Calu3 (cell line): ENCODE data around the gene PLAAT3. TPM values are rescaled to one million over a fixed set of nuclear protein-coding genes. Genes with fewer than 3 reads are reported as not detected.
A peak's percentile ranks its signal among the peaks of the same experiment; 100 is the strongest.
"Not testable (repeated sequence)": the region's sequence is repeated elsewhere in the genome, so short reads cannot be mapped to it uniquely, and the experiment has no call there.

Experiments used
- BruUV-seq: library from RNA; stranded (reverse); fragments of 400-500 nt; replicated peaks from 2 replicates; lab custom pipeline; 2021; lab: Mats Ljungman, UMichigan
- CTCF ChIA-PET: fragments of 300-600 bp; sonication (Branson Sonifier 250); formaldehyde crosslinking; loops from one replicate; lab custom pipeline; 2022; ENCODE audit warnings: antibody characterized with exemption; lab: Charles Lee
- DNase-seq: peaks from one replicate; pipeline ENCODE4 v3.0.0; 2022
- H3K27ac Mint-ChIP-seq: one replicate; pipeline ENCODE4 v1.8.0; 2022; ENCODE audit warnings: mixed read lengths; ENCODE audit not compliant: unreplicated experiment
- H3K27me3 Mint-ChIP-seq: one replicate; pipeline ENCODE4 v1.8.0; 2022; ENCODE audit warnings: mixed read lengths; ENCODE audit not compliant: unreplicated experiment
- H3K36me3 Mint-ChIP-seq: one replicate; pipeline ENCODE4 v1.8.0; 2022; ENCODE audit warnings: mild to moderate bottlenecking, moderate library complexity, mixed read lengths; ENCODE audit not compliant: insufficient read depth, unreplicated experiment
- H3K4me1 Mint-ChIP-seq: one replicate; pipeline ENCODE4 v1.8.0; 2022; ENCODE audit warnings: mild to moderate bottlenecking, low read depth, mixed read lengths; ENCODE audit not compliant: unreplicated experiment
- H3K4me3 Mint-ChIP-seq: one replicate; pipeline ENCODE4 v1.8.0; 2022; ENCODE audit warnings: mild to moderate bottlenecking, low read depth, moderate library complexity, mixed read lengths; ENCODE audit not compliant: unreplicated experiment
- H3K9me3 Mint-ChIP-seq: one replicate; pipeline ENCODE4 v1.8.0; 2022; ENCODE audit warnings: low read depth, mixed read lengths; ENCODE audit not compliant: unreplicated experiment
- intact Hi-C: fragments of 100-400 bp; cut with micrococcal nuclease; formaldehyde crosslinking; loops from one replicate; pipeline ENCODE4 v1.10.0; 2022; ENCODE audit not compliant: unreplicated experiment
- total RNA-seq: library from RNA; stranded (reverse); gene quantifications from 2 replicates; pipeline ENCODE4 v1.2.3, GENCODE V29; 2022
- TF ChIP-seq, protein P1 (sequence below): fragments of 200-600 bp; IDR thresholded peaks from one replicate; pipeline ENCODE4 v1.8.0; 2022; ENCODE audit warnings: antibody characterized with exemption; ENCODE audit not compliant: unreplicated experiment

PLAAT3 gene
- total RNA-seq, 1 experiment from 2014 or later = 297 TPM

DNA sequence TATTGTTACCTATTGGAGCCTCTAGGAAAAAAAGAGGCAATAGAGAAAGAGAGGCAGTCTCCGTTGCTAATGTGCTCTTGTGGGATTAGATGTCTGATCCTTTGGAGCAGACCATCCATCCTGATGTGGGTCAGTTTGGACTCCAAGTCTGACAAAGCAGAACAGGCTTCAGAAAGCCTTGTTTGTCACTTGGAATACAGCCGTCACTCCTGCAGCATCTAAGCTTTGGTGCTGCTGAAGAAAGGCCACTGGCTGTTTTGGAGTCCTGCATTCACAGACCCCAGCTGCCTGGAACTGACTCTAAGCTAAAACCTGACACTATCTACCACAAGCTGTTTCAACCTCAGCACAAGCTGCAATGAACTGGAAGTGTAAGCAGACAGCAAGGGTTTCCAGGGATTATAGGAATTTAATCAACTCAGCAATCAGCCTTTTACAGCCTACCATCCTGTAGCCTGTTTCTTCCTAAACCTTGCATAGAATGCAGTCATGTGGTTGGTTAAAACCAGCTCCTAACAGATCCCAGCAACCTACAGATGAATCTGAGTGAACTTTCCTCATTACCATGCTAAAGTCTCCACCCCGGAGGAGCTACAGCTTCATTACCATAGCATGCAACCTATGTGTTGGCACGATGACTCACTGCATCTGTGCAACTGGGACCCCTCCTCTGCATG, 81.3 kb downstream of the PLAAT3 start:
- no TSS peak for BruUV-seq
- intact Hi-C loops = loop anchor here (5.0 kb wide), 2 partner anchors 49 to 99 kb away; no protein-coding TSS in a partner anchor
- H3K27ac Mint-ChIP-seq = peak overlapping the region; percentile 84
- H3K9me3 Mint-ChIP-seq = no peaks in the 10 kb centered on the region
- TF ChIP-seq, protein P1, sequence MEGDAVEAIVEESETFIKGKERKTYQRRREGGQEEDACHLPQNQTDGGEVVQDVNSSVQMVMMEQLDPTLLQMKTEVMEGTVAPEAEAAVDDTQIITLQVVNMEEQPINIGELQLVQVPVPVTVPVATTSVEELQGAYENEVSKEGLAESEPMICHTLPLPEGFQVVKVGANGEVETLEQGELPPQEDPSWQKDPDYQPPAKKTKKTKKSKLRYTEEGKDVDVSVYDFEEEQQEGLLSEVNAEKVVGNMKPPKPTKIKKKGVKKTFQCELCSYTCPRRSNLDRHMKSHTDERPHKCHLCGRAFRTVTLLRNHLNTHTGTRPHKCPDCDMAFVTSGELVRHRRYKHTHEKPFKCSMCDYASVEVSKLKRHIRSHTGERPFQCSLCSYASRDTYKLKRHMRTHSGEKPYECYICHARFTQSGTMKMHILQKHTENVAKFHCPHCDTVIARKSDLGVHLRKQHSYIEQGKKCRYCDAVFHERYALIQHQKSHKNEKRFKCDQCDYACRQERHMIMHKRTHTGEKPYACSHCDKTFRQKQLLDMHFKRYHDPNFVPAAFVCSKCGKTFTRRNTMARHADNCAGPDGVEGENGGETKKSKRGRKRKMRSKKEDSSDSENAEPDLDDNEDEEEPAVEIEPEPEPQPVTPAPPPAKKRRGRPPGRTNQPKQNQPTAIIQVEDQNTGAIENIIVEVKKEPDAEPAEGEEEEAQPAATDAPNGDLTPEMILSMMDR = no peak
- no peaks in the 10 kb centered on the region for H3K27me3 Mint-ChIP-seq
- H3K4me3 Mint-ChIP-seq = peak overlapping the region; percentile 32
- DNase-seq = no peak
- peaks cover 44% of the 10 kb centered on the region for H3K36me3 Mint-ChIP-seq
- CTCF ChIA-PET = interaction anchor here (1.0 to 1.2 kb wide), 2 partner anchors 18 to 54 kb away, joined by 3 to 4 read pairs; no protein-coding TSS in a partner anchor
- peaks cover 72% of the 10 kb centered on the region for H3K4me1 Mint-ChIP-seq

GRCh38 chr11:63532117-63532516, 82.1 kb downstream of the PLAAT3 start:
- peak overlapping the region; percentile 84 for H3K27ac Mint-ChIP-seq
- no peaks in the 10 kb centered on the region for H3K9me3 Mint-ChIP-seq
- peaks cover 70% of the 10 kb centered on the region for H3K4me1 Mint-ChIP-seq
- DNase-seq = no peak
- H3K36me3 Mint-ChIP-seq = peaks cover 43% of the 10 kb centered on the region
- intact Hi-C loops = loop anchor here (5.0 kb wide), 2 partner anchors 50 to 100 kb away; no protein-coding TSS in a partner anchor
- TF ChIP-seq, protein P1 = no peak
- no peaks in the 10 kb centered on the region for H3K27me3 Mint-ChIP-seq
- H3K4me3 Mint-ChIP-seq = peak overlapping the region; percentile 27
- CTCF ChIA-PET = no interaction called here
- BruUV-seq = no TSS peak

DNA sequence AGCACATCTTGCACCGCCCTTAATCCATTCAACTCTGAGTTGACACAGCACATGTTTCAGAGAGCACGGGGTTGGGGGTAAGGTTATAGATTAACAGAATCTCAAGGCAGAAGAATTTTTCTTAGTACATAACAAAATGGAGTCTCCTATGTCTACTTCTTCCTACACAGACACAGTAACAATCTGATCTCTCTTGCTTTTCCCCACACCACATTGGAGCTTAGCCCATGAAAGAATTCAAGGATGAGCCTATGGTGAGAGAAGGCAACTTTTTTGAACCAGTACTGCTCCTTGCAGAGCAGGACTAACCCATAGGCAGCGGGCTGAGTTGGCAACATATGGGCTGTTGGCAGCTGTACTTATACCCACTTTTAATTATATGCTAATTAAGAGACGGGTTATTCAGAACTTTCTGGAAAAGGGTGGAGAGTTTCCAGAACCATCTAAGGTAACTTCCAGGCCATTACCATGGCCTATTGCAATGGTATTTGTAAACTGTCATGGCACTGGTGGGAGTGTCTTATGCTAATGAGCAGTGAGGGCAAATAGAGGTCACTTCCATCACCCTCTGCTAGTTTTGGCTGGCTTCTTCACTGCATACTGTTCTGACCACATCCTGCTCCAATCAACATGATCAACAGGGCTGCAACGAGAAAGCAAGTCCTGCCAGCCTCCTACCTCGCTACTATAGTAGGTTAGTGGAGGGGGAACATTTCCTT, 83.0 kb downstream of the PLAAT3 start:
- H3K9me3 Mint-ChIP-seq, CTCF ChIA-PET, BruUV-seq, H3K27me3 Mint-ChIP-seq: not testable (repeated sequence)
- Mint-ChIP-seq H3K4me1 (peaks cover 66% of the 10 kb centered on the region), H3K4me3 (peak overlapping the region; percentile 27), H3K27ac (peak overlapping the region; percentile 84), H3K36me3 (peaks cover 37% of the 10 kb centered on the region)
- peak; percentile 84 for DNase-seq
- intact Hi-C loops = loop anchor here (1.0 to 5.0 kb wide), 5 partner anchors 34 to 101 kb away; no protein-coding TSS in a partner anchor

DNA sequence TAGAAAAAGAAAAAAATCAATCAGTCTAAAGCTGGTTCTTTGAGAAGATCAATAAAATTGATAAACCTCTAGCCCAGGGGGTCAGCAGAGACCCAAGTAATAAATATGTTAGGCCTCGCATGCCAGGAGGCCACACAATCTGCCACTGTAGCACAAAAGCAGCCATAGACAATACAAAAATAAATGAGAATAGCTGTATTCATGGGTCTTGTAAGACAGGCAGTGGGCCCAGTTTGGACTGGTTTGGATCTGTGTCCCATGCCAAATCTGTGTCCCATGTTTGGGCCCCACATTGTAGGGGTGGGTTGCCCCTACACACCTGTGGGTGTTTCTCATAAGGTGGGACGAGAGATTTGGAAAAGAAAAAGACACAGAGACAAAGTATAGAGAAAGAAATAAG, 84.2 kb downstream of the PLAAT3 start:
- Mint-ChIP-seq H3K4me1 (peaks cover 66% of the 10 kb centered on the region), H3K27me3 (no peaks in the 10 kb centered on the region), H3K36me3 (peaks cover 37% of the 10 kb centered on the region), H3K4me3 (peak overlapping the region; percentile 55), H3K9me3 (no peaks in the 10 kb centered on the region), H3K27ac (peak overlapping the region; percentile 97)
- TF ChIP-seq, protein P1 = no peak
- intact Hi-C loops = loop anchor here (2.0 to 5.0 kb wide), 3 partner anchors 52 to 102 kb away; no protein-coding TSS in a partner anchor
- CTCF ChIA-PET = no interaction called here
- no TSS peak for BruUV-seq
- no peak for DNase-seq

GRCh38 chr11:63529373-63529772, 84.9 kb downstream of the PLAAT3 start:
- H3K27me3 Mint-ChIP-seq, H3K9me3 Mint-ChIP-seq, BruUV-seq, DNase-seq, CTCF ChIA-PET, intact Hi-C loops: not testable (repeated sequence)
- Mint-ChIP-seq H3K36me3 (peaks cover 37% of the 10 kb centered on the region), H3K4me3 (peak overlapping the region; percentile 55), H3K27ac (peak overlapping the region; percentile 97), H3K4me1 (peaks cover 64% of the 10 kb centered on the region)

DNA sequence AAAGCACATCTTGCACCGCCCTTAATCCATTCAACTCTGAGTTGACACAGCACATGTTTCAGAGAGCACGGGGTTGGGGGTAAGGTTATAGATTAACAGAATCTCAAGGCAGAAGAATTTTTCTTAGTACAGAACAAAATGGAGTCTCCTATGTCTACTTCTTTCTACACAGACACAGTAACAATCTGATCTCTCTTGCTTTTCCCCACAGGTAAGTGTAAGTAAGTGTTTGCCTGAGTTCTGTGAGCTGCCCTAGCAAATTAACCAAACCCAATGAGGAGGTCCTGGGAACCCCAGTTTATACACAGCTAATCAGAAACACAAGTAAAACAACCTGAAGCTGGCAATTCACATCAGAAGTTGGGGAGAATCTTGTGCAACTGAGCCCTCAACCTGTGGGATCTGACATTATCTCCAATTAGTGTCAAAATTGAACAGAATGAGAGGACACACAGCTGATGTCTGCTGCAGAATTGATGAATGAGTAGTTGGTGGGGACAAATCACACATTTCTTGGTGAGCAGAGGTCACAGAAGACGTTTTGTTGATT, 85.4 kb downstream of the PLAAT3 start:
- peaks cover 58% of the 10 kb centered on the region for H3K4me1 Mint-ChIP-seq
- peak overlapping the region; percentile 97 for H3K27ac Mint-ChIP-seq
- intact Hi-C loops, H3K9me3 Mint-ChIP-seq, DNase-seq, H3K27me3 Mint-ChIP-seq, CTCF ChIA-PET: not testable (repeated sequence)
- TSS peak; percentile 77 for BruUV-seq
- peak overlapping the region; percentile 55 for H3K4me3 Mint-ChIP-seq
- H3K36me3 Mint-ChIP-seq = peaks cover 33% of the 10 kb centered on the region

GRCh38 chr11:63528156-63528555, 86.1 kb downstream of the PLAAT3 start:
- H3K27me3 Mint-ChIP-seq, CTCF ChIA-PET, intact Hi-C loops, H3K9me3 Mint-ChIP-seq, DNase-seq: not testable (repeated sequence)
- H3K4me1 Mint-ChIP-seq = peaks cover 56% of the 10 kb centered on the region
- H3K4me3 Mint-ChIP-seq = peak overlapping the region; percentile 66
- H3K27ac Mint-ChIP-seq = peak overlapping the region; percentile 97
- H3K36me3 Mint-ChIP-seq = peaks cover 33% of the 10 kb centered on the region
- BruUV-seq = TSS peak; percentile 14
